NK-92 (cell line): ENCODE data around the gene RASGRP1.
"Not testable (repeated sequence)": the region's sequence is repeated elsewhere in the genome, so short reads cannot be mapped to it uniquely, and the experiment has no call there.

ENCODE experiments used
- DNase-seq: peaks from one replicate; lab custom pipeline; 2025; ENCODE audit not compliant: unreplicated experiment; lab: John Stamatoyannopoulos, UW

Gene RASGRP1

GRCh38 chr15:38564557-38565286, at the start of gene RASGRP1:
Gene RASGRP1 (minus strand): TSS chr15:38564814. CDS start chr15:38564628, 186 bp downstream.
- DNase-seq: no peak

- no peak for DNase-seq
Measured at GRCh38 chr15:38613085-38613484, 48.5 kb upstream of the RASGRP1 start.

- DNase-seq: no peak
Measured at GRCh38 chr15:38612159-38612863, 47.7 kb upstream of the RASGRP1 start.

GRCh38 chr15:38611228-38611627, 46.6 kb upstream of the RASGRP1 start:
- no peak for DNase-seq

- DNase-seq: no peak
Measured at GRCh38 chr15:38610748-38611147, 46.1 kb upstream of the RASGRP1 start.

GRCh38 chr15:38609097-38609738, 44.6 kb upstream of the RASGRP1 start:
- DNase-seq: no peak

DNA sequence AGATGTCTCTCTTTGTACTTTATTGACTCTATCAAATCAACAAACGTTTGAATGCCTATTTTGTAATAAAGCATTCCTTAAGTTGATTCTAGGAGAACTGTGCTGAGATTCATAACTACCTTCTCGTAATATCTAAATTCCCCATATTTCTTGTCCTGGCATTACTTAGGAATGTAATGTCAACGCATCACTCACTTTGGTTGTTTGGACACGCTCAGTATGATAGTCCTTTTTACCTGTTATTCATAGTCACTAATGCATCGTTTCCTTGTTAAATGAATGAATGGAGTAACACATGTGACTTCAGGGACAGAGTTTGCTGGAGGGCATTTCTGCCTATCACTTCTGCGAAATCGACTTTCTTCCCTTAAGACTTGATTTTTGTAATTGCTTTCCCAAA, 44.1 kb upstream of the RASGRP1 start:
- DNase-seq: no peak

DNA sequence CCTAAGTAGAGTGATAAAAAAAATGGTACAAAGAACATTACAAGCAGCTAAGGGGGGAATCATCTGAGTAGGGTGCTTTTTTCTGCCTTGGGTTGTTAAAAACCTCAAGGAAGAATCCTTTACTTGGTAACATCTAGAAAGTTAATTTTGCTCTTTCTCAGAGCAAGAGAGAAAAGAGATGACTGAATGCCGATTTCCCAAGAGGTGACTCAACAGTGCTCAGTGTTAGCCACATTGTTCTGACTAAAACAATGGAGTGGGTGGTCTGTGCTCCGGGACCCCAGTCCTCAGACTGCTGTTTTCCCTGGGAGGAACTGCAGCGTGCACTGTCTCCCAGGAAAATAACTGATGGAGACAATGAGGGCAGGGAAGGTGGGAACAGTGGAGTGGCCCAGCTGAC, 41.1 kb upstream of the RASGRP1 start:
- no peak for DNase-seq

DNA sequence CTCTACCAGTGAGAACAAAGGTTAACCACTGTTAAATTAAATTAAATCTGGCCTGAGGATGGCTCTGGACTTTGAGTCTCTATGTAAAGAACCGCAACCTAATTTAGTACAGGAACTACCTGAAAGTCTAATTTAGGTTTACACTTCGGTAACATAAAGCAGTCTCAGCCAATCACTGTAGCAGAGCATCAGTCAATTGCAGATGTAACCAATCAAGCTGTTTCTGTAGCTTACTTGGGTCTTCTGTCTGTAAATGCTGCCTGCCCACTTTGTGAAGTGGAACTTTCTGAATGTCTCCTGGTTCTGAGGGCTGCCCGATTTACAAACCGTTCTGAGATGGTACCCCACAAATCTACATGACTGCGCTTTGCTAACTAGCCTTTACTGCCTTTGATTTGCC, 39.1 kb upstream of the RASGRP1 start:
- DNase-seq: no peak

DNA sequence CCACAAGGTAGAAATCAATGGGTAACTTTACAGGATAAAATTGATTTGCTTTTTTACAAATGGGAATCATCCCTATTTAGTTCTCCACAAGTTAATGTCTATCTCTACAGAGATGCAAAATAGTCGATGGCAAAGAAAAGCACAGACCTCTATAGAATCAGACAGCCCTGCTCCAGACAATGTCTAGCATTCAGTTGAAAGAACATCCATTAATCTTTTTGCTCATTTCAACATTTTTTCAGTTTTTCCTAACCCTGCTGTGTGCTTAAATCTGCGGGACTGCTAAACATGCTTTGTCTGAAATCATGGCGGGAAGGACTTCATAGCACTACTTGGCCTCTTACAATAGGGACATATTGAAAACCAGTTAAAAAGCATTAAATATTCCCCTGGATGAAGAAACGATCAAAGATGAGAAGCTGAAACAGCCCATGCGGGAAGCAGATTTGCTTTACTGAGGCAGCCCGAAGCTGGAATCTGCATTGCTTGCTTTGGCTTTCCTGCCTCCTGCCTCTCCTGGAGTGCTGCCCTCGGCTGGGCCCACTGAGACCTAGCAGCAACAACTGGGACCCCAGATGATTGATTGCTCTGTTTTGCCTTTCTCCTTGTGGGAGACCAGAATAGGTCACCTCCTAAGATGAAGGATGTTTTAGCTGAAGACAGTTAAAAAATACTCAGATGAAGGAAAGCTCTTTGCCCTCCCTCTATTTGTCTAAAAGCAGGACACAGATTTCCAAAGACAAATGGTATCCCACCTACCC, 38.5 kb upstream of the RASGRP1 start:
- DNase-seq: no peak

DNA sequence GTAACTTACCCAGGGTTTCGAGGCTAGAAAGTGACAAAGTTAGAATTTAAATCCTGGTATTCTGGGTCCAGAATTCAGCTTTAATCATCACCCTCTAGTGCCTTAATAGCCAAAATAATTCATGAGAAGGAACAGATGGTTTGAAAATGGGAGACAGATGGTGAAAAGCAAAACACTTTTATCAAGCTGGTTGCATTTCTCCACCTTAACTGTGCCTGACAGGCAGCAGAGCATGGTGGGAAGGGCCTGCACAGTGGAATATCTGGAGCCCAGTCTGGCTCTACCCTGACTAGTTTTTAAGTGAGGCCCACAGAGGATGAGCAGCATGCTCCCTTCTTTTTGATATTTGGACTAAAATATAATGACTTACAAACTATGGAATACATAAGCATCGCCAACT, 35.6 kb upstream of the RASGRP1 start:
- DNase-seq: no peak

- no peak for DNase-seq
Measured at GRCh38 chr15:38598749-38599148, 34.1 kb upstream of the RASGRP1 start.

DNA sequence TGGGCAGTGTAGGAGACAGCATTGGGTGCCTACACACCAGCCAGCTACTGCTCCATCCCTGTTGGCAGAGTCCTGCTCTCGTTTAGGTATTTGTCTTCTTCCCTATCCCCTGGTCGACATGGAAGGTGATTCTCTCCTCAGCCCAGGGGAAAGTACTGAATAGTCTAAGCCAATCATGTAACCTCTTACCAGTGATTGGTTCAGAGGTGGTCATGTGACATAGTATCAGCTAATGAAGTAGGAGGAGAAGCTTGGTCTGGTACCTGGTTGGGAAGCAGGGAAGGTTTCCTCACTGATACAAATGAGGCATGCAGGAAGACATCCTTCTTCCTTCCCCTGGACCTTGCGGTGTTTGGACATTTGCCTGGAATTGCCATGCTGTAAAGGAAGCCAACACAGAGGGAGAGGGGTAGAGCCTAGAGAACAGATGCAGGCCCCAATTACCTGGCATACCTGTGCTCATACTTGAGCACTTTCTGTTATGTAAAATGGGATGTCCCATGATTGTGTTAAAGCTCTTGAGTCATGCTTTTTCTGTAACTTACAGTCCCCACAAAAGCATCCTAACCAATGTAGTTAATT, 32.7 kb upstream of the RASGRP1 start:
- DNase-seq: no peak

- DNase-seq: no peak
Measured at GRCh38 chr15:38593524-38593923, 28.9 kb upstream of the RASGRP1 start.

DNA sequence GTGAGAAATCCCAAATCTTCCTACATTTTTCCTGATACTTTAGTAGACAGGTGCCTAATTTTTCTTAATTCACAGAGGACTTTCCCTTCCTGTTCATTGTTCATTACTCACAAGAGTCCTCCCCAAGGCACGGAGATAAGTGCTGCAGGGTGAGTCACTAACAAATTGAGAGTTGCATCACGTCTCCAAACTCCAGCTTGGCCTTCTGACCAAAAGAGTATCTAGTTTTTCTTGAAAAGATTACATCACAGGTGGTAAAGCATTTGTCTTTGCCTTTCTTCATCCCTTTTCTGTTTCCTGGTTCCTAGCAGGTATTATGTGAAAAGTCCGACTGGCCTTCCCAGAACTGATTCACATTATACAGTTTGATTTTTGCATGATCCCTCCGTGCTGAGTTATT, 24.9 kb upstream of the RASGRP1 start:
- no peak for DNase-seq

DNA sequence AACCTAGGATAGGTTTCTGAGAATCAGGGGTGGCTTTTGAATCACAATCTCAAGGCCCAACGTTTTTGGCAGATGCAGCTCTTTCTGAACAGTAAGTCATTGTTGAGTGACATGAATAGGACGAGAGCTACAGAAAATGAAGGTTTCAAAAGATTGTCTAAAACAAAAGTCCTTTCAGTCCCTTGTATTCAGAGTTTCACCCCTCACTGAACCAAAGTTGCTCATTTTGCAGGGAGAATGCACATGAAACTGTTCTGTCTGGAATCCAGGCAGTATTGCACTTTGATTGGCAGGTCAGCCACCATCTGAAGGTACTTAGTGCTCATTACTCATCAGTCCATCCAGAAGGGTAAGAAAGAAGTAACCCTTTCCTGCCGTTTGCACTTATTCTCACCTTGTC, 24.1 kb upstream of the RASGRP1 start:
- DNase-seq: no peak

DNA sequence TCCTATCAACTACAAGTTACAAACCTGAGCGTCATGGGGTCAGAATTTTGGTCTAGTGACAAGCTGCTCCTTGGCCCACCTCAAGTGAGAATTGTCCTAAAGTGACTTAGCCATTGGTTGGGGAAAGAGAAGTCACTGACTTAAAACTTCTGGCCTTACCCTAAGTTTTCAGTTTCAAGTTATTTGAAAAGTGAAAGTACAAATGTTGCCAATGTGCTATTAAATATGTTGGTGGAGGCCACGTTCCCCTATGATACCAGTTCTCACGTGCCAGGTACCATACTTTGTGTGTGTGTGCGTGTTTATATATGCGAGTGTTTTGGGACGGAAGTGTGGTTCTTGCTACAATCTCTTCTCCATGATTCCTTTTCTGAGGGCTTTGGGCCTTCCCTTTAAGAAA, 22.6 kb upstream of the RASGRP1 start:
- DNase-seq: no peak

DNA sequence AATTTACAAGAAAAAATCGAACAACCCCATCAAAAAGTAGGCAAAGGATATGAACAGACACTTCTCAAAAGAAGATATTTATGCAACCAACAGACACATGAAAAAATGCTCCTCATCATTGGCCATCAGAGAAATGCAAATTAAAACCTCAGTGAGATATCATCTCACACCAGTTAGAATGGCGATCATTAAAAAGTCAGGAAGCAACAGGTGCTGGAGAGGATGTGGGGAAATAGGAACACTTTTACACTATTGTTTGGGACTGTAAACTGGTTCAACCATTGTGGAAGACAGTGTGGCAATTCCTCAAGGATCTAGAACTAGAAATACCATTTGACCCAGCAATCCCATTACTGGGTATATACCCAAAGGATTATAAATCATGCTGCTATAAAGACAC, 21.4 kb upstream of the RASGRP1 start:
- DNase-seq: not testable (repeated sequence)

DNA sequence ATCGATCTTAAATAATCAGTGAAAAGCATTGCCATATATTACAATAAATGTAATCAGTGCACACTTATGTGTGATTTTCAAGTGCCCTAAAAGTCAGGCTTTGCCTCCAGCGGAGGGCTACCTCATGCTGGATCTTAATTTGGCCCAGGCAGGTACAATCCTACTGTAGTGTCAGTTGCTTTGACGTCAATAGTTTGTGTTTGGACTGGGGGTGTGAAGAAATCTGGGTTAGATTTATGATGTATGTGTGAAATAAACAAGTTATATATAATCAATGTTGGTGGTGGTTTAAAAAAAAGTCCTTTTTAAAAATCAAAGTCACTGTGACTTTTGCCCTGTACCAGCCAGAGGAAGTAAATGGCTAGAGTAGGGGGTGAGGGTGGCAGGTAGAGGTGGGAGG, 14.0 kb upstream of the RASGRP1 start:
- no peak for DNase-seq

GRCh38 chr15:38577424-38577987, 12.9 kb upstream of the RASGRP1 start:
- no peak for DNase-seq

DNA sequence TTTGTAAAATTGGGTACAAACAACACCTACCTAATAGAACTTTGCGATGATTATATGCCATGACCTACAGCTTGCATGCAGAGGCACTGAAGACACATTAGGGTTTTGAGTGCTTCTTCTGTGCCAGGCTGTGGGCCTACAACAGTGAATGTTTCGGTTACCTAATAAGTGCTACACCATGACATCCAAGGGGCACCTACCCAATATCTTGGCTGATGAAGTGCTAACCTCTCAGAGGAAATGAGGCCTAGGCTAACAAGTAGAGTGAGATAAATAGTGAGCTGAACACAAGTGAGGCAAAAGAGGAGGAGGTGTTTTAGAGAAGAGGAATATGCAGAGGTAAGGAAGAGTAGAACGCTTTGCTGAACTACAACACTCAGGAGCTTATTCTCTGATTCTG, 12.2 kb upstream of the RASGRP1 start:
- no peak for DNase-seq
